SU-DHL-6 (cell line): Measurements from ENCODE around the gene RPGRIP1.

ENCODE experiments used
- H2AFZ ChIP-seq: fragments of 200-600 bp; sonication (generic); 2 replicates; pipeline ENCODE4 v1.6.1; 2014; ENCODE audit warnings: low read depth, mild to moderate bottlenecking, moderate library complexity, mixed read lengths, antibody characterized with exemption, low read length; ENCODE audit not compliant: severe bottlenecking
- H3F3A ChIP-seq: fragments of 200-600 bp; shearing (Covaris generic); 2 replicates; pipeline ENCODE4 v1.6.0; 2016; ENCODE audit warnings: antibody characterized with exemption, mild to moderate bottlenecking; ENCODE audit not compliant: insufficient read depth
- H3K27ac ChIP-seq: fragments of 200-600 bp; sonication (generic); 2 replicates; pipeline ENCODE4 v1.5.1; 2016; ENCODE audit warnings: low read depth, mild to moderate bottlenecking, low read length, moderate library complexity, mixed read lengths
- H3K27me3 ChIP-seq: fragments of 200-600 bp; sonication (generic), shearing (Covaris generic); 2 replicates; pipeline ENCODE4 v1.6.0; 2014; ENCODE audit warnings: mild to moderate bottlenecking, low read length
- H3K36me3 ChIP-seq: fragments of 200-600 bp; sonication (generic); 2 replicates; pipeline ENCODE4 v1.6.1; 2014; ENCODE audit warnings: mild to moderate bottlenecking, low read length, mixed read lengths
- H3K4me2 ChIP-seq: fragments of 300-600, 200-600 bp; shearing (Covaris generic), sonication (generic); 2 replicates; pipeline ENCODE4 v1.6.0; 2014; ENCODE audit warnings: low read length, low read depth, mild to moderate bottlenecking; ENCODE audit not compliant: poor library complexity, severe bottlenecking
- H3K4me3 ChIP-seq: fragments of 200-600 bp; sonication (generic); 2 replicates; pipeline ENCODE4 v1.5.1; 2014; ENCODE audit warnings: antibody characterized with exemption, low read length, mild to moderate bottlenecking, mixed read lengths; ENCODE audit not compliant: insufficient read depth, poor library complexity, severe bottlenecking
- H3K79me2 ChIP-seq: fragments of 200-600 bp; sonication (generic); 2 replicates; pipeline ENCODE4 v1.6.1; 2014; ENCODE audit warnings: mild to moderate bottlenecking, low read length, moderate library complexity; ENCODE audit not compliant: insufficient read depth
- H3K9ac ChIP-seq: fragments of 200-600 bp; sonication (generic); 2 replicates; pipeline ENCODE4 v1.7.0; 2014; ENCODE audit warnings: mild to moderate bottlenecking, low read length
- H3K9me2 ChIP-seq: fragments of 200-600 bp; sonication (generic); replicated peaks from 2 replicates; pipeline ENCODE4 v1.6.1; 2014; ENCODE audit warnings: low read length; ENCODE audit not compliant: insufficient read depth
- H3K9me3 ChIP-seq: fragments of 200-600 bp; sonication (generic); 2 replicates; pipeline ENCODE4 v1.6.1; 2014; ENCODE audit warnings: low read length, mixed read lengths; ENCODE audit not compliant: insufficient read depth
- H4K20me1 ChIP-seq: fragments of 200-600 bp; sonication (generic); 2 replicates; pipeline ENCODE4 v1.6.1; 2014; ENCODE audit warnings: low read depth, mild to moderate bottlenecking, antibody characterized with exemption, low read length, moderate library complexity, mixed read lengths
- EZH2phosphoT487 ChIP-seq: fragments of 200-600 bp; sonication (generic), shearing (Covaris generic); conservative IDR thresholded peaks from 2 replicates; pipeline ENCODE4 v1.6.1; 2018; ENCODE audit warnings: mild to moderate bottlenecking, antibody characterized with exemption, low read length, moderate library complexity, mixed read lengths
- TF ChIP-seq, protein P1 (sequence below): fragments of 200-600 bp; sonication (generic); IDR thresholded peaks from one replicate; pipeline ENCODE4 v1.5.1; 2017; ENCODE audit warnings: antibody characterized with exemption, mild to moderate bottlenecking, low read length, moderate library complexity; ENCODE audit not compliant: insufficient read depth, poor library complexity, severe bottlenecking

The RPGRIP1 gene

DNA sequence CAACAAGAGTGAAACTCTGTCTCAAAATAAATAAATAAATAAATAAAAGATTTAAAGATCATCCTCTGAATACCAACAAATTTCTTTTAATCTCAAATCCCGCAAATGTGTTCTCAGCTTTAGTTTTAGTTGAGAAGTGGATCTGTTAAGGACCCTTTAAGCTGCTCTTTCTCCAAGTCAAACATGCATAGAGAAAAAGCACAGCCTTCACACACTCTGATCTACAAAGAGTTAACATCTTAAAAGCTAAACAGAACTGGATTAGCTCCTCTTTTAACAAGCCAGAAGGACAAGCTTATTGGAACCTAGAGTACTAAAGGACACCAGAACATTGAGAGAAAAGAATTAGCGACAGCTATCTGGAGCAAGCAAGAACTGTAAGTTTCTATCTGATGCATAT is at the start of gene RPGRIP1:
Gene RPGRIP1 (plus strand): TSS at position 301 of the 400 bp plus-strand sequence. CDS start 7,894 bp downstream, outside the sequence.
- H3K9ac ChIP-seq, result no peak within 1 kb of the TSS
- H3K4me2 ChIP-seq, result no peak within 1 kb of the TSS
- no peak within 1 kb of the TSS for H3K4me3 ChIP-seq

DNA sequence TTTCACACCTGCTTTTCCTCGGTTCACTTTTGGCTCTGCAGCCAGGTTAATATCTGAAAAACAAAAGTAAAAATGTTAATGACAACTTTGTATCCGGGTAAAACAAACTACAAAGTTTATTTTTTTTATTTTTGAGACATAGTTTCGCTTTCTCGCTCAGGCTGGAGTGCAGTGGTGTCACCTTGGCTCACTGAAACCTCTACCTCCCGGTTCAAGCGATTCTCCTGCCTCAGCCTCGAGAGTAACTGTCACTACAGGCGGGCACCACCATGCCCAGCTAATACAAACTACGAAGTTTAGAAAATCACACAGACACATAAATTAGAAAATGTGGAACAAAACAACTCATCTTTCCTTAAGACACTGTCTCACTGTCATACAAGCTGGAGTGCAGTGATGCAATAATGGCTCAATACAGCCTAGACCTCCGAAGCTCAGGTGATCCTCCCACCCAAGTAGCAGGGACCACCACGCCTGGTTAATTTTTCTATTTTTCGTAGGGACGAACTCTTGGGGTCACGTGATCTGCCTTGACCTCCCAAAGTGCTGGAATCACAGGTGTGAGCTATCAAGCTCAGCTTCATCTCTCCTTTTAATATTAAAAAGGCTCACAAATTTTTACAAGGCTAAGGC is 48.7 kb upstream of the RPGRIP1 start:
- peaks cover 85% of the 10 kb centered on the region for H3K36me3 ChIP-seq
- peaks cover 100% of the 10 kb centered on the region for H3K79me2 ChIP-seq
- H3F3A ChIP-seq, result peaks cover 83% of the 10 kb centered on the region

More for the DNA sequence above, at the start of gene RPGRIP1:
- no peak for TF ChIP-seq EZH2phosphoT487
- TF ChIP-seq, protein P1, sequence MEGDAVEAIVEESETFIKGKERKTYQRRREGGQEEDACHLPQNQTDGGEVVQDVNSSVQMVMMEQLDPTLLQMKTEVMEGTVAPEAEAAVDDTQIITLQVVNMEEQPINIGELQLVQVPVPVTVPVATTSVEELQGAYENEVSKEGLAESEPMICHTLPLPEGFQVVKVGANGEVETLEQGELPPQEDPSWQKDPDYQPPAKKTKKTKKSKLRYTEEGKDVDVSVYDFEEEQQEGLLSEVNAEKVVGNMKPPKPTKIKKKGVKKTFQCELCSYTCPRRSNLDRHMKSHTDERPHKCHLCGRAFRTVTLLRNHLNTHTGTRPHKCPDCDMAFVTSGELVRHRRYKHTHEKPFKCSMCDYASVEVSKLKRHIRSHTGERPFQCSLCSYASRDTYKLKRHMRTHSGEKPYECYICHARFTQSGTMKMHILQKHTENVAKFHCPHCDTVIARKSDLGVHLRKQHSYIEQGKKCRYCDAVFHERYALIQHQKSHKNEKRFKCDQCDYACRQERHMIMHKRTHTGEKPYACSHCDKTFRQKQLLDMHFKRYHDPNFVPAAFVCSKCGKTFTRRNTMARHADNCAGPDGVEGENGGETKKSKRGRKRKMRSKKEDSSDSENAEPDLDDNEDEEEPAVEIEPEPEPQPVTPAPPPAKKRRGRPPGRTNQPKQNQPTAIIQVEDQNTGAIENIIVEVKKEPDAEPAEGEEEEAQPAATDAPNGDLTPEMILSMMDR, result no peak
- Histone ChIP-seq H3K9me2 (no peaks in the 10 kb centered on the region), H3F3A (no peaks in the 10 kb centered on the region), H4K20me1 (no peaks in the 10 kb centered on the region), H3K79me2 (no peaks in the 10 kb centered on the region), H3K36me3 (no peaks in the 10 kb centered on the region), H3K27ac (no peak within 1 kb of the TSS), H3K9me3 (no peaks in the 10 kb centered on the region), H3K27me3 (no peaks in the 10 kb centered on the region), H2AFZ (no peak within 1 kb of the TSS)

DNA sequence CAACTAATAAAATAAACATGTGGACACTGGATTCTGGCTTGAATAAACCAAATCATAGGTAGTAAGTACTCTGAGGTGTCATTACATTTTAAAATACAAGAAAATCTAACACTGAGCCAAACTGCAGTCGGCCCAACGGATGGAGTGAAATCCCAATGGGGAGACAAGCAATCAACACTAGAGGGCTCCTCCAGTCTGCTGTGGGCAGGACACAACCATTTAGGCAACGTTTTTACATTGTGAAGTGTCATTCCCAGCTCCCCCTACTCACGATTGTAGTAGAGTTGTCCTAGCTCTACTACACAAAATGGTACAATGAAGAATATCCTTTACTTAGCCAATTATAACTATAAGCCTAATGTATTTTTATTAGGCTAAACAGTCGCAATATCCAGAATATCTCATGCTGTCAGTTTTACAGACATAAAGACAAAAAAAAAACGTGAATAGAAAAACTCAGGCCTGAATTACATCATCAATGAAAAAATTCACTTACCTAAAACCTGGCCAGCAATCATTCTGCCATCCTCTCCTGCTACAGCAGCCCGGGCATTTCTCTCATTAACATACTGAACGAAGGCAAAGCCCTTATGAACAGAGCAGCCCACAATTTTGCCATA is 46.3 kb upstream of the RPGRIP1 start:
- peaks cover 94% of the 10 kb centered on the region for H4K20me1 ChIP-seq

More for the DNA sequence above, 48.7 kb upstream of the RPGRIP1 start:
- H2AFZ ChIP-seq, result no peak overlapping the region
- H3K9me3 ChIP-seq, result no peaks in the 10 kb centered on the region
- no peaks in the 10 kb centered on the region for H3K9me2 ChIP-seq
- no peak overlapping the region for H3K4me3 ChIP-seq
- H3K27me3 ChIP-seq, result no peaks in the 10 kb centered on the region
- no peak overlapping the region for H3K27ac ChIP-seq
- no peak overlapping the region for H3K4me2 ChIP-seq
- TF ChIP-seq EZH2phosphoT487, result no peak
- TF ChIP-seq, protein P1, result no peak
- no peak overlapping the region for H3K9ac ChIP-seq
- H4K20me1 ChIP-seq, result peaks cover 89% of the 10 kb centered on the region

More for the DNA sequence above, 46.3 kb upstream of the RPGRIP1 start:
- Histone ChIP-seq H2AFZ (no peak overlapping the region), H3K9me3 (no peaks in the 10 kb centered on the region), H3K36me3 (peaks cover 83% of the 10 kb centered on the region), H3K27ac (no peak overlapping the region), H3K9me2 (no peaks in the 10 kb centered on the region), H3K27me3 (no peaks in the 10 kb centered on the region), H3K9ac (no peak overlapping the region), H3K4me2 (no peak overlapping the region), H3K79me2 (peaks cover 100% of the 10 kb centered on the region), H3F3A (peaks cover 84% of the 10 kb centered on the region), H3K4me3 (no peak overlapping the region)
- no peak for TF ChIP-seq EZH2phosphoT487
- TF ChIP-seq, protein P1, result no peak
